GM12891 (cell line): ENCODE data around the gene OST4.

Experiments used
- DNase-seq: peaks from one replicate; pipeline ENCODE4 v3.0.0; 2011; ENCODE audit warnings: low spot score; ENCODE audit not compliant: insufficient read length
- FAIRE-seq: peaks from 2 replicates; lab custom pipeline; 2011; peaks lifted over from hg19 to GRCh38; lab: Jason Lieb, UNC
- PAX5 ChIP-seq: IDR thresholded peaks from 2 replicates; pipeline ENCODE4 v1.6.1; 2011; ENCODE audit warnings: low read length, moderate library complexity, mild to moderate bottlenecking; ENCODE audit not compliant: insufficient read depth, severe bottlenecking
- POLR2A ChIP-seq: IDR thresholded peaks from 2 replicates; pipeline ENCODE4 v1.6.1; 2011; ENCODE audit warnings: low read depth, low read length, control low read depth
- POLR2AphosphoS5 ChIP-seq: IDR thresholded peaks from 2 replicates; pipeline ENCODE4 v1.6.1; 2011; ENCODE audit warnings: low read depth, low read length, control low read depth
- POU2F2 ChIP-seq: IDR thresholded peaks from 2 replicates; pipeline ENCODE4 v1.6.1; 2011; ENCODE audit warnings: low read depth, mild to moderate bottlenecking, control low read depth, low read length, moderate library complexity
- SPI1 ChIP-seq: IDR thresholded peaks from 2 replicates; pipeline ENCODE4 v1.6.1; 2011; ENCODE audit warnings: low read depth, low read length, control low read depth
- TAF1 ChIP-seq: IDR thresholded peaks from 2 replicates; pipeline ENCODE4 v1.6.1; 2011; ENCODE audit warnings: low read depth, low read length, control low read depth

The OST4 gene

DNA sequence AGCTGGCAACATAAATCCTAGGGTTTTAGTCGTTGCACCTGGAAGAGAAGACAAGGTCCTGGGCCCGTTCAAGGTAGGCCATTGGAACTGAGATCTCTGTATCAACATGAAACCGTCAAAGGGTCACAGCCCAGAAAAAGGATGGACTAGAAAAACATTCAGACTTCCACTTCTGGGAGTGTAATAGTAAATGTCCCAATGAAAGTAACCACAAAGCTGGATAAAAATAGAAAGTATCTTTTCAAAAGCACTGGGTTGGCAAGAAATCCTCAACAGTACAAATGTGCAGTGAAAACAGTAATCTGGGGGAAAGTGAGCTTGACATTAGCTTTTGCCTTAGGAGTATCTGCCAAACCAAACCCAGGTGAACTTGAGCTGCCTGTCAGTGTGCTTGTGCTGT, 34.5 kb upstream of the OST4 start:
- TF ChIP-seq POLR2A (no peak), POU2F2 (no peak), TAF1 (no peak), PAX5 (no peak), SPI1 (no peak), POLR2AphosphoS5 (no peak)
- FAIRE-seq (no peak), DNase-seq (no peak)

DNA sequence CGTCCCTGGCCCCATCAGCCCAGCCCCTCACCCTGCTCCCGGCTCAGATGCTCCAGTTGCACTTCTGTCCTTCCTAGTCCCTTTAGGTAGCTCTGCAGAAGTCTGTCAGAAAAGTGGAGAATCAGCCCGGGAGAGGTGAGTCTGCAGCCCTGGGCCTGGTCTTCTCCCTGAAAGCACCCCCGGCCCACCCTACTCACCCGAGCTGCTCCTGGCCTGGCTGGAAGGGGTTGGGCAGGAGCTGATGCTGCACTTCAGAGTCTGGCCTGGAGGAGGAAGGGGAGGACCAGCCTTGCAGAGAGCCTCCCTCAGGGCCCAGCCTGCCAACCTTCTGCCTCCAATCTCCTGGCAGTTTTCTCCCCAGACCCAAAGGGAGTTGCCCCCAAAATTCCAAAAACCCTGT, 30.9 kb upstream of the OST4 start:
- no peak for FAIRE-seq
- TF ChIP-seq POLR2A (no peak), POU2F2 (no peak), PAX5 (no peak), SPI1 (no peak), TAF1 (no peak), POLR2AphosphoS5 (no peak)
- DNase-seq = no peak

DNA sequence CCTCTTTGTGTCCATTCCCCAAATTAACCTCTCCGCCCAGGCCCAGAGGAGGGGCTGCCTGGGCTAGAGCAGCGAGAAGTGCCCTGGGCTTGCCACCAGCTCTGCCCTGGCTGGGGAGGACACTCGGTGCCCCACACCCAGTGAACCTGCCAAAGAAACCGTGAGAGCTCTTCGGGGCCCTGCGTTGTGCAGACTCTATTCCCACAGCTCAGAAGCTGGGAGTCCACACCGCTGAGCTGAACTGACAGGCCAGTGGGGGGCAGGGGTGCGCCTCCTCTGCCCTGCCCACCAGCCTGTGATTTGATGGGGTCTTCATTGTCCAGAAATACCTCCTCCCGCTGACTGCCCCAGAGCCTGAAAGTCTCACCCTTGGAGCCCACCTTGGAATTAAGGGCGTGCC, 28.6 kb upstream of the OST4 start:
- TF ChIP-seq SPI1 (no peak), POU2F2 (no peak), POLR2AphosphoS5 (no peak), POLR2A (no peak), PAX5 (no peak), TAF1 (no peak)
- FAIRE-seq (no peak), DNase-seq (no peak)

DNA sequence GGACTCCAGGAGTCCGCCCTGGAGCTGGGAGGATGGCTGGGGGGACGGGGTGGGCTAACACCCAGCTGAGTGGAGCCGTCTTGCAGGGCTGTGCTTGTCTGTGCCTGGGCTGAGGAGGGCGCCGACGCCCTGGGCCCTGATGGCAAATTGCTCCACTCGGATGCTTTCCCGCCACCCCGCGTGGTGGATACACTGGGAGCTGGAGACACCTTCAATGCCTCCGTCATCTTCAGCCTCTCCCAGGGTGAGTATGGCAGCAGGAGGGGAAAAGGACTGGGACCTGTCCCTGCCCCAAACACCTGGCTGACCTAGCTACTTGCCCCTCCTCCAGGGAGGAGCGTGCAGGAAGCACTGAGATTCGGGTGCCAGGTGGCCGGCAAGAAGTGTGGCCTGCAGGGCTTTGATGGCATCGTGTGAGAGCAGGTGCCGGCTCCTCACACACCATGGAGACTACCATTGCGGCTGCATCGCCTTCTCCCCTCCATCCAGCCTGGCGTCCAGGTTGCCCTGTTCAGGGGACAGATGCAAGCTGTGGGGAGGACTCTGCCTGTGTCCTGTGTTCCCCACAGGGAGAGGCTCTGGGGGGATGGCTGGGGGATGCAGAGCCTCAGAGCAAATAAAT, 28.0 kb upstream of the OST4 start:
- DNase-seq (no peak), FAIRE-seq (no peak)
- TF ChIP-seq PAX5 (no peak), TAF1 (no peak), POLR2AphosphoS5 (no peak), POU2F2 (no peak), SPI1 (no peak), POLR2A (no peak)

DNA sequence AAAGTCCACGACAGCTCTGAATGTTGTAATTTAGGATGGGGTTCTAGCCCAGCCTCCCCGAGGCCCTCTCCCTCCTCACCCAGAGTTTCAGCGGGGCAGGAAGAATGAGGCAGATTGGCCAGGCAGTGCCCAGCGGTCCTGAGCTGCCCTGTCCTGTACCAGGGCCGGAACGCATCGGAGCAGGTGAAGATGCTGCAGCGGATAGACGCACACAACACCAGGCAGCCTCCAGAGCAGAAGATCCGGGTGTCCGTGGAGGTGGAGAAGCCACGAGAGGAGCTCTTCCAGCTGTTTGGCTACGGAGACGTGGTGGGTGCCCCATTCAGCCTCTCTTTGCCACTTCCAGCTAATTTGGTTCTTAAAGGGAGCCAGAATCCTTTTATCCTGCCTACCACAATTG, 25.9 kb upstream of the OST4 start:
- no peak for TF ChIP-seq POLR2AphosphoS5
- no peak for TF ChIP-seq TAF1
- no peak for TF ChIP-seq POU2F2
- no peak for TF ChIP-seq PAX5
- TF ChIP-seq POLR2A = no peak
- TF ChIP-seq SPI1 = no peak
- DNase-seq = no peak
- no peak for FAIRE-seq

DNA sequence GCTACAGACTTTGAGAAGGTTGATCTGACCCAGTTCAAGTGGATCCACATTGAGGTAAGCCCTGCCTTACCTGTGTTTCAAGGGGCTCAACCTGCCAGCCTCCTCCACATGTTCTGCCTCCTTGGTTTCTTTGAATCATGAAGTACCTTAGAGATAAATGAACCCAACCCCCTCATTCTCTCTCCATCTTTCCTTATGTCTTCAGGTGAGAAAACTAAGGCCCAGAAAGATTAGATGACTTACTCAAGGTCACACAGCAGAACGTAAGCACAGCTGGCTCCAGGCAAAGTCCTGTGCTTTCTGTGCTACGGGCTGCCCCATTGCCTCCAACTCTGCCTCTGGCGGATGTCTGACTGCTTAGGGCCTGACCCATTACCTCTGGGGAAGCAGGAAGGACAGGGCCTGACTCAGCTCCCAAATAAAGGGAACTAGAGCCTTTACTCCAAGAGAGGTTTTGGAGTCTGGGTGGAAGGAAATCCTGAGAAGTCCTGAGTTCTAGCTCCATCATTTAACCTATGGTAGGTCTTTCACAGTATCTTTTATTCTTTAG, 25.4 kb upstream of the OST4 start:
- TF ChIP-seq POLR2A (no peak), TAF1 (no peak), POLR2AphosphoS5 (no peak), SPI1 (no peak), PAX5 (no peak), POU2F2 (no peak)
- FAIRE-seq (no peak), DNase-seq (no peak)

DNA sequence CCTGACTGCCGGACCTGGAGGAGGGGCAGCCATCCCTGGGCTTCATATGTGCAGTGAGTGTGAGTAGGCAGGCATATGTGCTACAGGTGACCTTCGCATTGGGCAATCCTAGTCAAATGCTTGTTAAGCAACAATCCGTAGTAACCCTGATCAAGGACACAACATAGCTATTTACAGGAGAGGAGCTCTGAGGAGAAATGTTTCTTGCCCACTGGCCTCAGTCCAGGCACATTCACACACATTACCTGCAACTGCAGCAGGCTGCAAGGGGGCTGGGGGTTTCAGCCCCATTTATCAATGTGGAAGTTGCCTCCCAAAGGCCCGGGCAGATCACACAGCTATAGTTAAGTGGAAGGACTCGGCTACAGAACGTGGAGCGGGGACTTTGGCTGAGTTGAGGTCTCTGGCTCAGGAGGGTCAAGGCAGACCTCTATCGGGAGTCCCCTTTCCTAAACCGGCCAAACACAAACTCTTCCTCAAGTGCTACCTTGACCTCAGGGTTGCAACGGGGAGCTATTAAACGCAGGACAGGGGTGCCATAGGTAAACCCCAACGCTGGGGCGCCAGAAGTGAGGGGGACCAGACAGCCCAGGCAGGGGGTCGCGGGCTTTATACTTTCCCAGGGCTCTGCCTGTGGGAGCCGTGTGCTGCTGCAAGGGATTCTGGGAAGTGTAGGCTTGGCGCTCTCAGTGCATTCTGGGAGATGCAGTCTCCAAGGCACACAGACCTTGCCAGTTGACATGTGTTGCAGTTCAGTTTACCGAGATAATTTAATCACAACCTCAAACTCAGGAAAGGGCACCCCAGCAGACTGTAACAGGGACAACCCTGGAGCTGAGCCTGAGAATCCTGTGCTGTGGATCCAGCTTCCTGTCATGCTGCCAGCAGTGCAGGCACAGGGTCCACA, 24.5 kb upstream of the OST4 start:
- 0 out of 2 replicates have a peak, but pooled peaks have one; percentile 4 for TF ChIP-seq SPI1
- no peak for TF ChIP-seq POLR2A
- no peak for TF ChIP-seq PAX5
- TF ChIP-seq TAF1 = no peak
- TF ChIP-seq POLR2AphosphoS5 = no peak
- FAIRE-seq (peak; percentile 88), DNase-seq (peak; percentile 75)

DNA sequence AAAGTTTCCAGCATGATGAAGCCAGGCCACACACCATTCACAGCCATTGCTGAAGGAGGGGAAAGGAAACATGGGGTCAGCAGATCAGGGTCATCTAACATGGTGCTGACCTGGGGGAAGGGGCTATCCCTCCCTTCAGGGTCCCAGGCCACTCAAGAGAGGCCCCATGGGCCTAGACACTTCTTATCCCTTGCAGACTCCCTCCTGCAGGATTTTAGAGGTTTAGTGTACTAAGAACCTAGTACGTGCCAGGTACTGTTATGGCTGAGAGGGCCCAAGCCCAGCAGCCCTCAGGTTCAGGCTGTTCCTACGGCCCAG, 23.9 kb upstream of the OST4 start:
- DNase-seq = no peak
- no peak for FAIRE-seq
- TF ChIP-seq PAX5 (no peak), POLR2A (no peak), SPI1 (no peak), POU2F2 (no peak)

DNA sequence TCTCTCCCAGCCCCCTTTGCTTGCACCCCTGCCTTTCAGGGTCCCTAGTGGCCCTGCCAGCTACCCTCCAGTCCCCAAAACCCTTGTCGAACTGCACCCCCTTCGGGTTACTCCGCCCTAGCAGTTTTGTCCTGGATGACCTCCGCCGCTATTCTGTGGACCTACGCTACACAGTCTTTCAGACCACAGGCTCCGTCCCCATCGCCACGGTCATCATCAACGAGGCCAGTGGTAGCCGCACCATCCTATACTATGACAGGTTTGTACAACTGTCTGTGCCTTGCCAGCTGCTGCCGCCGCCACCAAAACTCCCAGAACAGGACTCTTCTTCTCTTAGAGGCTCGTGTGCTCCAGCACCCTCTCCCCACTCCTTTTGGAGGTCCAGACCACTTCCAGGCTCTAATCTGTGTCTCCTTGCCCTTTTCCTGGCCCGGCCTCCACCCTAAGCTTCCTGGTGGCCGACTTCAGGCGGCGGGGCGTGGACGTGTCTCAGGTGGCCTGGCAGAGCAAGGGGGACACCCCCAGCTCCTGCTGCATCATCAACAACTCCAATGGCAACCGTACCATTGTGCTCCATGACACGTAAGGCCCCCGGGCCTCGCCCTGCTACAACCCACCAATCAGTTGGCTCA, 23.0 kb upstream of the OST4 start:
- TF ChIP-seq PAX5 (no peak), SPI1 (no peak), POU2F2 (no peak), POLR2AphosphoS5 (no peak), POLR2A (no peak), TAF1 (no peak)
- FAIRE-seq = no peak

More for the DNA sequence above, 23.0 kb upstream of the OST4 start:
- no peak for DNase-seq
